Spleen (tissue), 7 donors: ENCODE measurements around the gene IL36A.

ENCODE experiments used
- POLR2AphosphoS5 ChIP-seq, 3 donors: sonication (generic); formaldehyde crosslinking; IDR thresholded peaks; one replicate each; pipeline ENCODE4 v1.5.1; 2017; ENCODE audit warnings: antibody characterized with exemption in 3 of 3
- TF ChIP-seq, protein P1 (sequence below), 11 experiments: fragments of 200-600 bp in 7 of 11; fragments of 450-650 bp in 4 of 11; sonication (generic) in 4 of 11; IDR thresholded peaks in 8 of 11; conservative IDR thresholded peaks in 3 of 11; 1 replicate in 7 of 11; 2 replicates in 4 of 11; pipeline versions ENCODE4 v1.4.0 to v1.8.0; 2016 to 2021; ENCODE audit warnings: antibody characterized with exemption in 11 of 11, inconsistent platforms in 4 of 11, mild to moderate bottlenecking in 1 of 11
- donor health status: DM: no; HTN: no; CAD: no; lungs with moderate emphysema.
- donor health status: DM: no; HTN: no; CAD: no.
- donor health status: DM: no; HTN: no; CAD: no.

DNA sequence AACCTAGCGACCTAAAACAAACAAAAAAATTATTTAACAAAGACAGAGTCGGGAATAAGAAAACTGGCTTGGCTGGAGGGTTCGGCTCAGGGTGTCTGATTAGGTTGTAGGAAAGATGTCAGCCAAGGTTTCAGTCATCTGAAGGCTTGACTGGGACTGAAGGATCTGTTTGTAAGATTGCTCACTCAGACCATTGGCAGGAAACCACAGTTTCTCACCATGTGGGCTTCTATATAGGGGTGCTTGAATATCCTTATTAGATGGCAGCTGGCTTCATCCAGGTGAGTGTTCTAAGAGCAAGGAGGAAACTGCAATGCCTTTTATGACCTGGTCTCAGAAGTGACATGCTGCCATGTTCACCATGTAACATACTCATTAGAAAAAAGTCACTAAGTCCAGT lies 48.4 kb downstream of the IL36A start:
- TF ChIP-seq, protein P1, sequence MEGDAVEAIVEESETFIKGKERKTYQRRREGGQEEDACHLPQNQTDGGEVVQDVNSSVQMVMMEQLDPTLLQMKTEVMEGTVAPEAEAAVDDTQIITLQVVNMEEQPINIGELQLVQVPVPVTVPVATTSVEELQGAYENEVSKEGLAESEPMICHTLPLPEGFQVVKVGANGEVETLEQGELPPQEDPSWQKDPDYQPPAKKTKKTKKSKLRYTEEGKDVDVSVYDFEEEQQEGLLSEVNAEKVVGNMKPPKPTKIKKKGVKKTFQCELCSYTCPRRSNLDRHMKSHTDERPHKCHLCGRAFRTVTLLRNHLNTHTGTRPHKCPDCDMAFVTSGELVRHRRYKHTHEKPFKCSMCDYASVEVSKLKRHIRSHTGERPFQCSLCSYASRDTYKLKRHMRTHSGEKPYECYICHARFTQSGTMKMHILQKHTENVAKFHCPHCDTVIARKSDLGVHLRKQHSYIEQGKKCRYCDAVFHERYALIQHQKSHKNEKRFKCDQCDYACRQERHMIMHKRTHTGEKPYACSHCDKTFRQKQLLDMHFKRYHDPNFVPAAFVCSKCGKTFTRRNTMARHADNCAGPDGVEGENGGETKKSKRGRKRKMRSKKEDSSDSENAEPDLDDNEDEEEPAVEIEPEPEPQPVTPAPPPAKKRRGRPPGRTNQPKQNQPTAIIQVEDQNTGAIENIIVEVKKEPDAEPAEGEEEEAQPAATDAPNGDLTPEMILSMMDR (IDR thresholded peaks at IDR 0.05 in 8 of 11, conservative IDR thresholded peaks at IDR 0.05 in 3 of 11): no peak
- no peak for TF ChIP-seq POLR2AphosphoS5 (IDR thresholded peaks at IDR 0.05)
